ENCODE results near the gene IL1A. TPM values are rescaled to one million over a fixed set of nuclear protein-coding genes. Genes with fewer than 3 reads are reported as not detected.

The IL1A gene
- total and polyA plus RNA-seq, 2 donors from 2014 or later = 0.13 TPM; not detected in 1

GRCh38 chr2:112824694-112825085, 40.4 kb upstream of the IL1A start:
- no peak for TF ChIP-seq CTCF (IDR thresholded peaks at IDR 0.05; ENCODE audit: borderline replicate concordance, extremely low read depth, insufficient read depth)
- Histone ChIP-seq H3K36me3 (ENCODE audit: control insufficient read depth in 2 of 3, insufficient read depth in 3 of 3, low read length in 3 of 3) (no peaks in the 10 kb centered on the region), H3K27me3 (ENCODE audit: control insufficient read depth, insufficient read depth, low read length) (no peaks in the 10 kb centered on the region), H3K4me1 (ENCODE audit: control insufficient read depth in 2 of 3, insufficient read depth in 2 of 3, low read depth in 1 of 3, low read length in 3 of 3) (no peaks in the 10 kb centered on the region), H3K4me3 (ENCODE audit: low read length in 3 of 3) (no peak overlapping the region), H3K9me3 (ENCODE audit: control insufficient read depth in 2 of 3, insufficient read depth in 1 of 3, low read length in 3 of 3) (no peaks in the 10 kb centered on the region), H3K9ac (ENCODE audit: low read length in 3 of 3) (no peak overlapping the region), H3K27ac (ENCODE audit: low read depth in 2 of 2, low read length in 2 of 2) (no peak overlapping the region)
- DNase-seq (no peak), FAIRE-seq (no peak)
- intact Hi-C loops (cut with DNase I) = no loop called here

- no peaks in the 10 kb centered on the region for H3K9me3 ChIP-seq (ENCODE audit: control insufficient read depth in 2 of 3, insufficient read depth in 1 of 3, low read length in 3 of 3)
- H3K9ac ChIP-seq (ENCODE audit: low read length in 3 of 3) = no peak overlapping the region
- no peak overlapping the region for H3K4me3 ChIP-seq (ENCODE audit: low read length in 3 of 3)
- no peak overlapping the region for H3K27ac ChIP-seq (ENCODE audit: low read depth in 2 of 2, low read length in 2 of 2)
- H3K4me1 ChIP-seq (ENCODE audit: control insufficient read depth in 2 of 3, insufficient read depth in 2 of 3, low read depth in 1 of 3, low read length in 3 of 3) = peaks cover 0 to 10% (median 0%) of the 10 kb centered on the region in 3 donors
- no peaks in the 10 kb centered on the region for H3K27me3 ChIP-seq (ENCODE audit: control insufficient read depth, insufficient read depth, low read length)
- H3K36me3 ChIP-seq (ENCODE audit: control insufficient read depth in 2 of 3, insufficient read depth in 3 of 3, low read length in 3 of 3) = no peaks in the 10 kb centered on the region
- DNase-seq = no peak
- intact Hi-C loops (cut with DNase I) = no loop called here
- no peak for TF ChIP-seq CTCF (IDR thresholded peaks at IDR 0.05; ENCODE audit: borderline replicate concordance, extremely low read depth, insufficient read depth)
- FAIRE-seq = no peak
Observed at GRCh38 chr2:112821682-112822081, 37.4 kb upstream of the IL1A start.

- H3K4me3 ChIP-seq (ENCODE audit: low read length in 3 of 3) = no peak overlapping the region
- DNase-seq (no peak), FAIRE-seq (no peak)
- intact Hi-C loops (cut with DNase I) = no loop called here
- H3K27me3 ChIP-seq (ENCODE audit: control insufficient read depth, insufficient read depth, low read length) = no peaks in the 10 kb centered on the region
- no peak for TF ChIP-seq CTCF (IDR thresholded peaks at IDR 0.05; ENCODE audit: borderline replicate concordance, extremely low read depth, insufficient read depth)
- no peaks in the 10 kb centered on the region for H3K36me3 ChIP-seq (ENCODE audit: control insufficient read depth in 2 of 3, insufficient read depth in 3 of 3, low read length in 3 of 3)
- no peak overlapping the region for H3K9ac ChIP-seq (ENCODE audit: low read length in 3 of 3)
- H3K9me3 ChIP-seq (ENCODE audit: control insufficient read depth in 2 of 3, insufficient read depth in 1 of 3, low read length in 3 of 3) = no peaks in the 10 kb centered on the region
- no peak overlapping the region for H3K27ac ChIP-seq (ENCODE audit: low read depth in 2 of 2, low read length in 2 of 2)
- peaks cover 0 to 10% (median 0%) of the 10 kb centered on the region in 3 donors for H3K4me1 ChIP-seq (ENCODE audit: control insufficient read depth in 2 of 3, insufficient read depth in 2 of 3, low read depth in 1 of 3, low read length in 3 of 3)
Observed at GRCh38 chr2:112821142-112821541, 36.8 kb upstream of the IL1A start.

- no peak for TF ChIP-seq CTCF (IDR thresholded peaks at IDR 0.05; ENCODE audit: borderline replicate concordance, extremely low read depth, insufficient read depth)
- Histone ChIP-seq H3K27ac (ENCODE audit: low read depth in 2 of 2, low read length in 2 of 2) (no peak overlapping the region), H3K4me1 (ENCODE audit: control insufficient read depth in 2 of 3, insufficient read depth in 2 of 3, low read depth in 1 of 3, low read length in 3 of 3) (peaks cover 0 to 10% (median 0%) of the 10 kb centered on the region in 3 donors), H3K4me3 (ENCODE audit: low read length in 3 of 3) (no peak overlapping the region), H3K9ac (ENCODE audit: low read length in 3 of 3) (no peak overlapping the region), H3K27me3 (ENCODE audit: control insufficient read depth, insufficient read depth, low read length) (no peaks in the 10 kb centered on the region), H3K9me3 (ENCODE audit: control insufficient read depth in 2 of 3, insufficient read depth in 1 of 3, low read length in 3 of 3) (no peaks in the 10 kb centered on the region), H3K36me3 (ENCODE audit: control insufficient read depth in 2 of 3, insufficient read depth in 3 of 3, low read length in 3 of 3) (no peaks in the 10 kb centered on the region)
- intact Hi-C loops (cut with DNase I) = no loop called here
- FAIRE-seq = no peak
- DNase-seq = no peak
Observed at GRCh38 chr2:112820343-112820742, 36.0 kb upstream of the IL1A start.

Data from kidney (tissue), 14 donors.